HG02840 (cell line): ENCODE data around the gene BMP2K.

Source experiments
- ATAC-seq: cut with Tn5 transposase; IDR thresholded peaks from one replicate; pipeline ENCODE4 v1.9.1; 2021; ENCODE audit warnings: mild to moderate bottlenecking, moderate library complexity, moderate number of reproducible peaks; ENCODE audit not compliant: unreplicated experiment, low FRiP score

Gene BMP2K

DNA sequence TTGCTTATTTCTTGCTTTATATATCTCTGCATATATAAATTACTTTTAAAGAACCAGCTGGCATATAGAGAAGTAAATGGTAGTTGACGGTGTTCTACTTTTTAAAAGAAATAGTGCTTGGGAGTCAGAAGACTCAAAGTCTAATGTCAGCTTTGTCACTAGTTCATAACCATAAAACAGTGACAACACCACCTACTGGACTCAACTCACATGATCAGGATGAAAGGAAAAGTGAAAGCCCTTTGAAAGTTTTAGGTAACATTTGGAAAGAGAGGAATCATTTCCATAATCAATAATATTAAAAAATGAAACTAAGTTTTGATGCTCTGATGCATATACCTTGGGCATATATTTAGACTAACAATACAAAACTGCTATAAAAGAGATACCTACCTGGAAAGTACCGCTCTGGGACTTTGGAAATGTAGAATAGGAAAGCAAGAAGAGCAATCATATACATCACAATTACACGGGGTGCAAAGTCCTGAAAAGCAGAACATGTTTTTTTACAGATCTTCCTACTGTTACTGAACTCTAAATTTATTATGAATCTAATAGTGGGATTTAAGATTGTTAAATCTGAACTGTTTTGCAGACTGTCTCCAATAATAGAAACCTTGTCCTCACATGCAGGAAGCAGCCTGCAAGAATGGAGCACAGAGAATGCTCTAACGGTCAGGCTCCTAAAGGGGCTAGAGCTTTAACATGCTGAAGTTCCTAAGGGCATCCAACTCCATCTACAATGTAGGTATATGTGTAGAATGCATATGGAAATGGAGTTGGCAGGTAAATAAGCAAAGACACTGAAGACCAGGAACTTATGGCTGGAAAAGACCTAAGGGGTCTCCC is 147.5 kb downstream of the BMP2K start:
- ATAC-seq, result no peak

DNA sequence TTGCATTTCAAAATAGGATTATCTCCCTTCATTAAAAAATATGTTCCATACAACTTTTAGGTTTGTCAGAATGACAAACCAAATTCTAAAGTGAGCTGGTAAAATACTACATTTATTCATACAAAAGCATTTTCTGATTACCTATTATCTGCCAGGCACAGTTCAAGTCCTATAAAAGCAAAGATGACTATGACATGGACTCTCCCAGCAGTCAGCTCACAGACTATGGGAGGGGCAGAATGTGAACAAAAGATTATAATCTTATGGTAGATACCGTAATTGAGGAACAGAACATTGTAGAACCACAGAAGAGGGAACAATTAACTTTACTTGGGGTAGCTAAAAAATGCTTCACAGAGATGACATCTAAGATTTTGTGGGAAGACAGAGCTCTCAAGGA is 150.7 kb downstream of the BMP2K start:
- no peak for ATAC-seq

DNA sequence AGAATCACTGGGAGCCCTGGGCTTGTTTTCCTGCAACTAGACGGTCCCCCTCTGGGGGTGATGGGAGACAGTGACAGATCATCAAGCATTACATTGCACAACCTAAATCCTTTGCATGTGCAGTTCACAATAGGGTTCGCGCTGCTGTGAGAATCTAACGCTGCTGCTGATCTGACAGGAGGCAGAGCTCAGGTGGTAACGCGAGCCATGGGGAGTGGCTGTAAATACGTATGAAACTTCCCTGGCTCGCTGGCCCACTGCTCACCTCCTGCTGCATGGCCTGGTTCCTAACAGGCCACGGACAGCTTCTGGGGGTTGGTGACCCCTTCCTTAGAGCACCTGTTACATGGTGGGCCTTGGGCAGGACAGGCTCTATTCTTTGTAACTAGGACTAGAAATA is 152.7 kb downstream of the BMP2K start:
- no peak for ATAC-seq

DNA sequence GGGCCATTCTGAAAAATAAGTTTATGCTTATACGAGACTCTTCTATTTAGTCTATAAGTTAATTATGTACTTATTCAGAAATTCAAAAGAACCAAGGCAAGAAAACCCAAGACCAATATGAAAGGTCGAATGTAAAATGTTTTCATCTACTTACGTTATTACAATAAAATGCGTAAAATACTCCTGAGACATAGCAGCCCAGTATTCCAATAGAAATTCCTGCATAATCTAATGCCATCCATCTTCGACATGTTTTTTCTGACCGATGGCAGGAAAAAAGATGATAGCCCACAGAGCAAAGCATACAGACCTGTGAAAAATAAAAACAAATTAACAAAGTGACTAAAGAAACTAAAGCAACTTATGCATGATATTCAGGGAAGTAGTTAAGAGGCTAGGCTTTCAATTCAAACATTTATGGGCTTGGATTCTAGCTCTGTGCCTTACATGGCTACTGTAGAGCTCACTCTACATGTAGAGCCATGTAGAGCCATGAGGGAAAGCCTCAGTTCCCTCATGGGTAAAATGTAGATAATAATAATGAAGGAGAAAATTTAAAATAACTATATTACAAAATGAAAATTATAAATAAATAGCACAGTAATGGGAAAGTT is 154.0 kb downstream of the BMP2K start:
- no peak for ATAC-seq

DNA sequence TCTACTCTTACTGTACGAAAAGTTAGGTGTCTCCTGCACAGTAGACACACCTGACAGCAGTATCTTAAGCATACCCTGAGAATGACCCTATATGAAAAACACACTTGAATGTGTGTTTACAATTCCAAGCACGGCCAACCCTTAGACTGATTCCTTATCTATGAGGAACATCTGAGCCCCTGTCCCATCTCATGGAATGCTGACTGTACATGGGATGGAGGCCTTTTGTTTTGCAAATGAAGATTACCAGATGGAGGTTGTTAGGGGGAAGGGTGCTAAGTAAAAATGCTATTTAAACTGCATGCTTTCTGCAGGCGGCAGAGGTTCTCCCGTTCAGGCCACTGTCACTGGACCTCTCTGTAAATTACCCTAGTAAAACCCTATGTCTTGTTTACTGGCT is 160.8 kb downstream of the BMP2K start:
- ATAC-seq, result no peak

DNA sequence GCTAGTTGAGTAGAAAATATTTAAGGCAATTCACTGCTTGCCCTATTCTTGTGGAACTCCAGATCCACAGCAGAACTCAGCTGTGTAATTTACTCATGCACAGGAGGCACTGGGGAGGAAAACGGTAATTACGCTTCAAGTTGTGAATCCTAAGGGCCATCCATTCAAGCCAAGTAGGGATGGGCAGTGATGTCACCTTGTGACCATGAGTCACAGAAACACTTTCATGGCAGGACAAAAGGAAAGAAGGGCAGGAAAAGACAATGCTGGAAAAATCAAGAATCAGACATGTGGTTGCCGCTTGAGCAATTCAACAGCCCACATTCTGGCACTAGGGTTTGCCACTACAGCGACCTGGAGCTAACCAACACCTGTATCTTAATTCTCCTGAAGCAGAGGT is 161.7 kb downstream of the BMP2K start:
- ATAC-seq, result no peak

DNA sequence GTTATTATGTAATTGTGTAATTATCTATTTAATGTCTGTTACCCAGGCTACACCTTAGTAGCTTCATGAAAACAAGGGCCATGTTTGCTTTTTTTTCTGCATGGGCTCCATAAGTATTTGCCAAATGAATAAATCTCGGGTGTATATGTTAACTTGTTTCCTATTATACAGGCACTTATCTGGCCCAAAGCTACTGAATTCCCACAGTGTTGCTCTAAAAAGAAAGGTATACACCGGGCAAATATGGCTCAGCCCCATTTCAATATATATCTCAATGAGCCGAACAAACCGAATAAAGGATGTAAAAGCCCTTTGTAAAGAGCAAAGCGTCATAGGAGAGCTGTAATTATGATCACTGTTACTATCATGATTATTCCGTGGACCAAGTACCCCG is 162.3 kb downstream of the BMP2K start:
- ATAC-seq, result no peak

DNA sequence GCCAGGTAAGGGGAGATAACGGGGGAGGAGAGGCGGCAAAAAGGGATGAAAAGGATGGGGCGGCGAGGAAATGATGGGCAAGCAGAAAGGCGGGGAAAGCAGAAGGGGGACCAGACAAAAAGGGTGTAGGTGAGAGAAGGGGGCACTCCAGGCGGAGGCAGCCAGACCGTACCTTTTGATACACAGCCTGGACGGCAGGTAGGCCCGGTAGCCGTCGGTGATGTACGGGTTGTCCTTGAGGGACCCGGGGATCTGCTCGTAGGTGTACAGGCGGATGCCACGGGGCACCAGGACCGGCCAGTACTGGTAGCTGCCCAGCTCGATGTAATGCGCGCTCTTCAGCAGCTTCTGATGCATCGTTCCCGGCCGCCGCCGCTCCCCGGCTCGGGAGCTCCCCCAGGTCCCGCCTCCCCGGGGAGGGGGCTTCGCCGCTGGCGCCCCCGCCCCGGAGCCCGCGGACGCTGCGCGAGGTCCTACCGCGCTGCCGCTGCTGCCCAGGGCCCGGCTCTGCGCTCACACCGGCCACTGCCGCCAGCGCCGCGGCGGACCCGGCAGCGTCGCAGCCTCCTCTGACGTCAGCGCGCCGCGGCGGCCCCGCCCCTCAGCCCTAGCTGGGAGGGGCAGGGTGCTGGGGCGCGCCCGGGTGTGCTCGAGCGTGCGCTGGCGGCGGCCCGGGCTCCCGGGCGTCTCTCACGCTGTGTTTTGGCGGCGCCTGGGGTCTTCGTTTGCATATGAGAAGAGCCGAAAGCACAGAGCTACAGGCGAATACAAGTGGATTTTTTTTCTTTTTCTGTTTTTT is 162.9 kb downstream of the BMP2K start, which contains the start of gene PAQR3:
PAQR3 (minus strand) TSS at position 571 of the 799 bp plus-strand sequence; CDS start at position 357, 214 bp downstream.
- peak; percentile 95 for ATAC-seq

DNA sequence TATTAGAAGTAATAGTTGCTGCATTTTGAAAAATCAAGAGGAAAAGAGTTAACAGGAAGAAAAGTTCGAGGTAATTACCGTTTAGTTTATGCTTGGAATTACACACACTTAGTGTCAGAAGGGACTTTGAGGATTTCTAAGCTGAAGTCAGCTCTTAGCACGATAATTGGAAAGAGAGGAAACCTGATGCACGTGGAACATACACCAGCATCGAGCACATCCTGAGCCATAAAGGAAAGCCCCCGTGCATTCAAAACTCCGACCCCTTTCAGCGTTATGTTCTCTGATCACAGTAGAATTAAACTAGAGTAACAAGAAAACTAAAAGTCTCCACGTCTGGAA is 163.5 kb downstream of the BMP2K start:
- ATAC-seq, result peak; percentile 25

DNA sequence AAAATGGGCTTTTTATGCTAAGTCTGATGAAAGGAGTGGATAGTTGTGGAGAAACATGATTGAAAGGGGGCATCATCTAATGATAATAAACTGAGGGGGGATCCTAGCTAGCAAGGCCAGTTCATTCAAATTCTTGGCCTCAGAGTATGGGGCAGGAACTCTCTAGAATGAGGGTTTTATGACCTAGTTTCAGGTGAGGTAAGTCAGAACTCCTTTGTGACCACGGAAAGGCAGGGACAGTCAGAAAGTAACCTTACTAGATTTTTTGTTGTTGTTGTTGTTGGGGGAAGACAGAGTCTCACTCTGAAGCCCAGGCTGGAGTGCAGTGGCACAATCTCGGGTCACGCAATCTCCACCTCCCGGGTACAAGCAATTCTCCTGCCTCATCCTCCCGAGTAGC is 164.6 kb downstream of the BMP2K start:
- ATAC-seq, result no peak

DNA sequence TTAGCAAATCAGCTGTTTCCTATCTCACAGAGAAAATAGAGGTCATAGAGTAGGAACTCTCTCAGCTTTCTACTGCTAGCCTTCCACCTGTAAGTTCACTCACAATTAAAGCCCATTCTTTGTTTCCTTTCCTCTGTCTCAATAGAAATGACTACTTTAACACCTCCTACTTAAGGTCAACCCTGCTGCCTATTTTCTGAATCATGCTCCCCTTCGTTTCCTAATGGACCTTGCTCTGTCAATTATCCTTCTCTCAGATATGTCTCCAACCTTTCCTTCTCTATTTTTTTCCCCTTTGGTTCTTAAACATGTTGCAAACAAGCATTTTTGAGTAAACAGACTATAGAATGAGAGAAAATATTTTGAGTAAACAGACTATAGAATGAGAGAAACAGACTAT is 168.2 kb downstream of the BMP2K start:
- ATAC-seq, result no peak

DNA sequence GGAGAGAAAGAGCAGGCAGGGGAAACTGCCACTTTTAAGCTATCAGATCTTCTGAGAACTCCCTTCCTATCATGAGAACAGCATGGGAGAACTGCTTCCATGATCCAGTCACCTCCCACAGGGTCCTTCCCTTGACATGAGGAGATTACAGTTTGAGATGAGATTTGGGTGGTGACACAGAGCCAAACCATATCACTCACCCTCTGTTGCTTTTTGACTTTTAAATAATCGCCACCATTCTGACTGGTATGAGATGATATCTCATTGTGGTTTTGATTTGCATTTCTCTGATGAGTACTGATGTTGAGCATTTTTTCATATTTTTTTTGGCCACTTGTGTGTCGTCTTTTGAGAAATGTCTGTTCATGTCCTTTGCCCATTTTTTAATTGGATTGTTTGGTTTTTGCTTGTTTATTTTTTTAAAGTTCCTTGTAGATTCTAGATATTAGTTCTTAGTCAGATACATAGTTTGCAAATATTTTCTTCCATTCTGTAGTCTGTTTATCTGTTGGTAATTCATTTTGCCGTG is 169.6 kb downstream of the BMP2K start:
- no peak for ATAC-seq

DNA sequence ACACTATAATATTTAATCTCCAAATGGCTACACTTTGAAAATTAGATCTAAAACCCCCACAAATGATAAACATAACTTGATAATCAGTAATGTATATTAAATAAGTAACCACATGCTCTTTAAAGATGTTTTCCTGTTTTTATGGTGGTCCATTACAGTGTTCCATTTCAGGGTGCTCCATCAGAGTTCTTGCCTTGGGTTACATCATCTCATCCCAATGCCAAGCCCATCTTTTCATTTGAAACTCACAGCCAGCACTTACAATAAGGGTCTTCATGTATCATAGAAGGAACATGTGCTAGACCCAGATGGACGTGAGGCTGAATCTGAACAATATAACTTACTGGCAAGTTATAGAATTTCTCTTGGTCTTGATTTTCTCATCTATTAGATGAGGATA is 173.6 kb downstream of the BMP2K start:
- ATAC-seq, result no peak

DNA sequence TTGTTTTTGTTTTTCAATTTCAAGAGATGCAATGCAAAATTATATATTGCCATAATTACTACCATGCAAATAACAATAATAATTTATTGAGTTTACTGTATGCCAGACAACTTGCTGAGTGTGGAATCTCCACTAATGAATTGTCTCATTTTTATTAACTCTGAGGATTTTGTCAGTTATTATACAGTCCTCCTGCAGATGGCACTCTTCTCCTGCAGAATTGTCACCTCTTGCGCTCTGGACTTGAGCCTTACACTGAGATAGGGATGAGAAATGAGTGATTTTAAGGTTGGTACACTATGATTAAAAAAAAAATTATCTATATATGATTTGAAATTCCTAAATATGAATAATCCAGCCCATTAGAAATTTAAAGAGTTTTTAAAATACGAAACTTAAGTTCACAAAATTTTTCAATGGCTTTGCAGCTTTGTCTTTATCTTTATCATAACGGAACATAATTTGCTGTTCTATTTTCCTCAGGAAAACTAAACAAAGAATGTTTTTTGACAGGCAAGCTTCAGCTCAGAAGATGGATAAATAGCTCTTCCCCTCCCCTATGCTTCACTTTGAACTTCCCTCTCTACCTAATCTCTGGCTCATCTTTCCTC is 175.8 kb downstream of the BMP2K start:
- ATAC-seq, result peak; percentile 60

DNA sequence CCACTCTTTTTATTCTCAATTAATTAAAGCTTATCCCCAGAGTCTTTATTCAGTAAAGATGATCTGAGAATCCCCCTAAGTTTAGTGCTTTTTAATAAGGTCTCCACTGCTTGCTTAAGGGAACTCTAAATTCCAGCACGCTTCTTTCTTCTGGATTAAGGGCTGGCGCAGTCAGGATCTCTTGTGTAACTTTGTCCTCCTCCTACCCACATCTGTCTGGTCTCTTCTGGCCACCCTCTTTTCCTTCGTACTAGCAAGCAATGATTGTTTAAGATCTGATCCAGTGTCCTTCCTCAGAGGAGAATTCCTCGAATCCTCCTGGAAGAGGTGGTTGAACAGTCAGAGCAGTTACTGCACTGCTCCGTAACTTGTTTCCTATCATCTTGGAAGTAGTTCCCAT is 177.1 kb downstream of the BMP2K start:
- no peak for ATAC-seq

DNA sequence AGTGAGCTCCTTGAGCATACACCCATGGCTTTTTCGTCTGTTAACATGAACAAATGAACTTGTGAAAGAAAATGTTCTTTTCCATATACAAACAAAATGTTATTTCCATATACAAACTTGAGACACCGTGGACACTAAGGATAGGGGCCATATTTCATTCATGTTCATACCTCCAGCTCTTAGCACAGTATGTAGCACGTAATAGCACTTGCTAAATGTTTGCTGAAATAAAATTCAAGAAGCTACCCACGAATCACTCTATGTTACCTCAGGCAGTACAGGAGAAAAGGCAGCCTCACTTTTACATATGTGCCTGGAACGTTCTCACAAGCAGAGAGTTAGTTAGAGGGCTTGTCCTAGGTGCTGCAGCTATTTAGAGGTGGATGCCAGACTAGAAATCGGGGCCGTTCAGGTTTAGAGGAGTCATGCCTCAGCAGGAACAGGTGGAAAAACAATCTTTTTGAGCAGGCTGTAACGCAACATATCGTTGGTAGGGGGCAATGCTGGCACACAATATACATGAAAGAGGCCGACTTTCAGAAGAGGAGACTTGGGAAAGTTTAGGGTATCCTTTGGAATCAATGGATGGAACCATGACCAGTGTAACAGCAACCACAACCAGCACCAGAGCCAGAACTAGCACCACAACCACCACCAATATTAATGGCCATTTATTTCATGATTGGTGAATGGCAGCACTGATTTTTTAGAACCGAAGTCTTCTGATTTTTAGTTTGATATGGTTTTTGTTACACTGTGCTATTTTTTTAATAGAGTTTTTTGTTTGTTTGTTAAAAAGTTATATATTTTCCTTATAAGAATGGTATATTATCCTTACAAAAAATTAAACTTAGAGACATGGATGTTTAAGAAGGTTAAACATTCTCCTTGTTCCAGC is 177.9 kb downstream of the BMP2K start:
- no peak for ATAC-seq

DNA sequence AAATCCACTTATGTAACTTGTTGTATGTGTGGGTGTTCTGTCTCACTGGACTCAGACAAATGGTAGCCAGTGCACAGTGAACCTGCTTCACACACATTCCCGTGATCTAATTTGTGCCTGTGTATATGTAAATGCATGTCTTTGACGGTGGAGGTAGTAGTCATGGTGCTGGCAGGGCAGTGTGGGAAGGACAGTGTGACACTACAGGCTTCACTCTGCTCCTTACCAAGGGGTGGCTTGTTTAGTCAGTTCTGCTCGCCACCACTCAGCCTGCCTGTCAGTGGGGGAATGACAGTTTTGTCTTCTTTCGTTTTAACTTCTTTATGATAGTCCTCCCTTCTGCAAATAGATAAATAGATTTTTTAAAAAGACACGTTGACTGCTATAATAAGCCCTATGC is 180.8 kb downstream of the BMP2K start:
- ATAC-seq, result no peak

DNA sequence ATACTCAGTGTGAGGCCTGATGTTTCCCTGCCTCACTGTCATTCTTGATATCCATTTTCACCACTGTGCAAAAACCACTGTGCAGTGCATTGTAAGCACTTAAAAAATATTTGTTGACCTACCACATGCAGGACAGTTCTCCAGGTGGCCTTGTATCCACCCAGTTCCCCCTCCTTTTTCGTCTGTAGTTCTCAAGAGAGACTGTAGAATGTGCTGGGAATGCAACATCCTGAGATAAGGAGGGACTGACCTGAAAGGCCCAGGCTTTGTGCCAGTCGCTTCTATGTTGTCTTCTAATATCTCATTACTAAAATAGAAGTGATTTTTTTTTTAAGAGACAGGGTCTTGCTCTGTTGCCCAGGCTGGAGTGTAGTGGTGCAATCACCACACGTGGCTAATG is 184.8 kb downstream of the BMP2K start:
- ATAC-seq, result no peak
